Measurements from ENCODE around the gene BPIFA2.

- TF ChIP-seq CHD2 (IDR thresholded peaks at IDR 0.05; ENCODE audit: borderline replicate concordance, low read depth, low read length), result no peak
- no peak for TF ChIP-seq CREB1 (IDR thresholded peaks at IDR 0.05; ENCODE audit: low read depth)
- TF ChIP-seq CTCF (IDR thresholded peaks at IDR 0.05 in 2 of 3, conservative IDR thresholded peaks at IDR 0.05 in 1 of 3; ENCODE audit: control insufficient read depth in 2 of 3, extremely low read depth in 1 of 3, insufficient read depth in 1 of 3, low read depth in 3 of 3, low read length in 3 of 3), result no peak
- no peak for TF ChIP-seq PAX8 (IDR thresholded peaks at IDR 0.05)
- no peak for TF ChIP-seq HDAC2 (IDR thresholded peaks at IDR 0.05)
These were observed 34.5 kb upstream of the BPIFA2 start for GRCh38 chr20:33133373-33133941.
